CD4-positive, alpha-beta T cell treated with Interleukin-10 for 1 hour (primary cell): Measurements from ENCODE around the gene ACE2.
A peak's percentile ranks its signal among the peaks of the same experiment; 100 is the strongest.

Source experiments
- DNase-seq: peaks from one replicate; pipeline ENCODE4 v3.0.0-alpha.2; 2020

The ACE2 gene

DNA sequence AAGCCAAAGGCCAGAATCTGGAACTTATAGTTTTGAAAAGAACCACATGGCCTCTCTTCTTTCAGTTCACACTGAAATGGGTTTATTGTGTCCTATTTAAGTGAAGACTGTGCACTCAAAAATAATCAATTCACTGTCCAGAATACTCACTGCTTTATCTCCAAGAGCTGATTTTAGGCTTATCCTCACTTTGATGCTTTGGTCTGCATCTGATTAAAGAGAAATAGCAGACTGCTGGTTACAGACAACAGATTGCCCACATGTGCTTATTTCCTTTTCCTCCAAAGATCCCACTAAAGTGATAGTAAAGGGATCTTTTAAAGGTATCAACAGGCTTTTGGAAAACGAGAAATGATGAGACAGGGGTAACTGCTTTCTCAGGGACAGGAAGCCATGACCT is 30.6 kb downstream of the ACE2 start:
- DNase-seq: no peak

- DNase-seq: no peak
Observed at GRCh38 chrX:15567886-15568616, 32.7 kb downstream of the ACE2 start.

GRCh38 chrX:15567267-15567666 is 33.5 kb downstream of the ACE2 start:
- DNase-seq: no peak

- DNase-seq: no peak
Observed at GRCh38 chrX:15566244-15566643, 34.5 kb downstream of the ACE2 start.

DNA sequence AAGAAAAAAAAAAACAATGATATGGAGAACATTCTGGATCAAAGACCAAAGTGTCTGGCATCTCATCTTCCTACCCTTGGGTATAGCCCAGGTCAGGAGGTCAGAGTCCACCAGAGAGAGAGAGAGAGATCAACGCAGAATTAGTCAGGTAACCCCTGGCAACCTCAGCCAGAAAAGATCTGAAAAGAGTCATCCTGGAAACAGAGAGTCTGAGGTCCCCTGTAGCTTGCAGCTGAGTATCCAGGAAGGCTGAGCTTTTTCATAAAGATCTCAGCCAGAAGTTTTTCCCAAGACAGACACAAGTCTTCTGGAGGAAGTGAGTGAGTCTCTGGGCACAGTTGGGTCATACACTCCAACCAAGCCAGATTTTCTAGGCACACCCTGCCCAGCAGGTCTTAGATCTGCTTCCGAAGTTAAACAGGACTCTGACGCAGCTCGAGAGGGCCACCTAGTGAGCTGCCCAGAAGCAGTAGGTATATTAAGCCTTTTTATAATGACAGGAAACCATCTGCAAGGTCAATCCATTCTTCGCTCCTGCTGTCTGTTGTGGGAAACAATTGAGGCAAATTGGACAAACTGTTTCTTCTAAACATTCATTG is 35.7 kb downstream of the ACE2 start:
- DNase-seq: peak; percentile 1

GRCh38 chrX:15563056-15563455 is 37.7 kb downstream of the ACE2 start:
- DNase-seq: no peak

DNA sequence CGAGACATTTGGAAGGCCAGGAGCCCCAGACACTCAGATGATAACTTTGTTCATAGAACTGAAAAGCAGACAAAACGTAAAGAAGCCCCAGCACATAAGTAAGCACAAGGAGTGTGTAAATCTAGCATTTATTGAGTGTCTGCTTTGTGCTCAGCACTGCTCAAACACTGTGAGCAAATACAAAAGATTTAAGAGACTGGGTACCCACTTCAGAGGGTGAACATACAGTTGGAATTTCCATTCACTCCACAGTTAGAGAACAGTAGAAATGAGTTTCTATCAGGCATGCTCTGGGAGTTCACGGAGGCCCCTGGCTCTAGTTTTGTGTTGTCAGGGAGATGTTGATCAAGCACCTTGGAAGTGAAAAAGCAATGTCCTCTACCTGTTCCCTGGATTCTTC is 39.8 kb downstream of the ACE2 start:
- DNase-seq: no peak

GRCh38 chrX:15559227-15559626 is 41.5 kb downstream of the ACE2 start:
- no peak for DNase-seq

GRCh38 chrX:15549189-15550012 is 51.4 kb downstream of the ACE2 start:
- DNase-seq: no peak

- no peak for DNase-seq
Observed at GRCh38 chrX:15547356-15547755, 53.4 kb downstream of the ACE2 start.

DNA sequence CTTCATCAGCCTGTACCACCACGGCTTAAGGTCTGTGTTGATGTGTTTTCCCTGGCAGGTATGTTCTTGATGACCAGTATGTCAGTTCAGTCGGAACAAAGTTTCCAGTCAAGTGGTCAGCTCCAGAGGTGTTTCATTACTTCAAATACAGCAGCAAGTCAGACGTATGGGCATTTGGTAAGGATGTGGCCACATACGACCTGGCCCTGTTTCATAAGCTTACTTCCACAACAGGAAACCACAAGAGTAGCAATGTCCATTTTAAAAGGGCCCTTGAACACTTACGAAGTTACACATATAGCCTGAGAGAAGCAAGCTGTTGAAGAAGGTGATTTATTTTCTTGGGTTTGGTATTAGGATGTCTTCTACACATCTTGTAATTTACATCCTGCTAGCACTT is 54.0 kb downstream of the ACE2 start:
- DNase-seq: no peak

DNA sequence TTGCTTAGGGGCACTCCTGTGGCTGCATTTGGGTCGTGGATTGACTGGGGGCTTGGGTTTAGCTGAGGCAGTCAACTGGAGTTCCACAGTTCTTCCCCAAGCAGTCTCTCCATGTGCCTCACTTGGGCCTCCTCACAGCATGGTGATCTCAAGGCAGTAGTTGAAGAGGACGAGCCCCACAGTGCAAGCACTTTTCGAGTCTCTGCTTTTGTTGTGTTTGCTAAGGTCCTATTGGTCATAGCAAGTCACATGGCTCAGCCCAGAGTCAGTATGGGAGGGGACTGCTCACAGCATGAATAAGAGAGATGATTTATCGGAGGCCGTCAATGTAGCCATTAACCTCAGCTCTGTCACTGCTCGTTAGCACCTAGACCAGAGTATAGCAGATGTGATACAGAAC is 70.4 kb downstream of the ACE2 start:
- DNase-seq: no peak

- no peak for DNase-seq
Observed at GRCh38 chrX:15529165-15529564, 71.6 kb downstream of the ACE2 start.

DNA sequence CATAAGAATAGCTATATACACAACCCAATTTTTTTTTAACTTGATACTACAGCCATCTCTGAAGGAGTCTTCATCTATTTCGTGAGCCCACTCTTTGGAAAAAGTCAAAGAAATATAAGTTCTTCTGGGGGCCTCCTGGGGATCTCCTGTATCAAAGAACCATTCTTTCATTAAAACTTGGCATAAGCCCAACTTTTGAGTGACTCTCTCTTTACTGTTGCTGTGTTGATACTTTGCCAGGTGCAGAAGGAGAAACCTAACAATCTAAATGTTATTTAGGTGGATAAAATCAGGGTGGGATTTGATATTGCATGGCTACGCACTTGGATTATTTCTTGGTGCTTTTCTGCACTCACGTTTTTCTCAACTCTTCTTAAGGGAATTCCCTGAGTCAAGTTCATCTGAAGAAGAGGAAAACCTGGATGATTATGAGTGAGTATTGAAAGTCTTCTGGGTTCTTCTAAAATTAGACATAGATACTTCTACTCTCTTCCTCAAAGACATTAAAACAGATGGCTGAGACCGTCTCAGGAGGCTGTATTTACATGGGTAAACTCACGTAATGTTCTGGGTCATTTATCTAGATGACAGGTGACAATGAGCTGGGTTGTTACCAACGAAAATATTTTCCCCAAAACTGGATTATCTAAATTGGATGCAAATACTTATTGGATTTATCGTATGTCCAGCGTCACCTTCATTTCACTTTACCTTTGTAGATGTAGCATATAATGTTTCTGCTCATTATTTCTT is 74.9 kb downstream of the ACE2 start:
- no peak for DNase-seq

- no peak for DNase-seq
Observed at GRCh38 chrX:15524417-15524816, 76.3 kb downstream of the ACE2 start.

GRCh38 chrX:15523088-15523487 is 77.7 kb downstream of the ACE2 start:
- no peak for DNase-seq

DNA sequence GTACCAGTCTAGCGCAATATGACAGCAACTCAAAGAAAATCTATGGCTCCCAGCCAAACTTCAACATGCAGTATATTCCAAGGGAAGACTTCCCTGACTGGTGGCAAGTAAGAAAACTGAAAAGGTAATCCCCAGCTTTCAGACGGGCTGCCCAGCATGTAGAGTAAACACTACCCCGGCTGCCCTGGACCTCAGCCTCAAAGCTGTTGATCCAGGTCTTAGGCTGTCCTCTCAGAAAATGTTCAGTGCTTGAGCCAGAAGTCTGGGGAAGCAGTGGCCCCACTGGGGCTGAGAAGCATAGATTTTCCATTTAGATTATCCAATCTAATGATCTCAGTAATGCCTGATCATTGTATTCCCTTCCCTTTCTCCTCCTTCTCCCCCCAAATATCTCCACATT is 78.3 kb downstream of the ACE2 start:
- no peak for DNase-seq

DNA sequence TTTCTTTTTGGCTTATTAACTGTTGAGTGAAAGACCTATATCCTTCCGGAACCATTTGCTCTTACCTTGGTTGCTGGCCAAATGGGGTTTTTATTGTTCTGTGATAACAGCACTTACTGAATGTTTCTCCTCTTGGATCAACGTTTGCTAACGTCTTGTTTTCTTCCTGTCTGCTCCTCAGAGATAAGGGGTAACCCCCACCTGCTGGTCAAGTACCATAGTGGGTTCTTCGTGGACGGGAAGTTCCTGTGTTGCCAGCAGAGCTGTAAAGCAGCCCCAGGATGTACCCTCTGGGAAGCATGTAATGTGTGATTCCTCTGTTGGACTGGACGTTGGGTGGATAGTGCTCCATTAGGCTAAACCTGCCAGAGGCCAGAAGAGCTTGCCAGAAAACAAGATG is 84.8 kb downstream of the ACE2 start:
- DNase-seq: no peak

DNA sequence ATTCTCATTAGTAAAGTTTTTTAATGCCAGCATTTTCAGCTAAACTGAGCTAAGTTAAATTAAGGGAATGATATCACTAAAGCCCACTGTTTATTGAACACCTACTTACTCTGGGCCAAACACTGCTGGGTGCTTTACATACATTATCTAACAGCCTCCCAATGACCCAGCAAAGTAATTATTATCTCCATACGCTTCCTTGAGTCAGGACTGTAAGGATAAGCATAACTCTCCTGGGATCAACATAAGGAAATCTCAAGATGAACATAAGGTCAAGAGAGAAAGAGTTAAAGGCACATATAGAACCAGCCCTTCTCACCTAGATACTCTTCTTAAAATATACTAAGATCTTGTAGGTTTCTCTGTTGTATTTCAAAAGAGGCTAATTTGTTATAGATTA is 86.5 kb downstream of the ACE2 start:
- DNase-seq: no peak

GRCh38 chrX:15512401-15512965 is 88.3 kb downstream of the ACE2 start:
- DNase-seq: no peak

- DNase-seq: no peak
Observed at GRCh38 chrX:15511563-15511962, 89.2 kb downstream of the ACE2 start.
